Measurements from ENCODE around the gene PIN4.
"Not testable (repeated sequence)": the region's sequence is repeated elsewhere in the genome, so short reads cannot be mapped to it uniquely, and the experiment has no call there.

The PIN4 gene

DNA sequence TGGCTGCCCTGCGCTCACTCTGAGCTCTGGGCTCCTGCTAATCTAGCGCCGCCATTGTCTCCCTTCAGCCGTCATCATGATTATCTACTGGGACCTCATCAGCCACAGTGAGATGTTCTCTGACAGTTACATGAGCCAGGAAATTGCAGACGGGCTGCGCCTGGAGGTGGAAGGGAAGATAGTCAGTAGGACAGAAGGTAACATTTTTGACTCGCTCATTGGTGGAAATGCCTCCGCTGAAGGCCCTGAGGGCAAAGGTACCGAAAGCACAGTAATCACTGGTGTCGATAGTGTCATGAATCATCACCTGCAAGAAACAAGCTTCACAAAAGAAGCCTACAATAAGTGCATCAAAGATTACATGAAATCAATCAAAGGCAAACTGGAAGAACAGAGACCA is 21.8 kb upstream of the PIN4 start:
- ChIA-PET CTCF (no interaction called here), POLR2A (ENCODE audit: low non-redundant PET) (no interaction called here)
- no peak for DNase-seq (ENCODE audit: low spot score)
- no peak overlapping the region for H3K27ac ChIP-seq
- TF ChIP-seq, protein P1, sequence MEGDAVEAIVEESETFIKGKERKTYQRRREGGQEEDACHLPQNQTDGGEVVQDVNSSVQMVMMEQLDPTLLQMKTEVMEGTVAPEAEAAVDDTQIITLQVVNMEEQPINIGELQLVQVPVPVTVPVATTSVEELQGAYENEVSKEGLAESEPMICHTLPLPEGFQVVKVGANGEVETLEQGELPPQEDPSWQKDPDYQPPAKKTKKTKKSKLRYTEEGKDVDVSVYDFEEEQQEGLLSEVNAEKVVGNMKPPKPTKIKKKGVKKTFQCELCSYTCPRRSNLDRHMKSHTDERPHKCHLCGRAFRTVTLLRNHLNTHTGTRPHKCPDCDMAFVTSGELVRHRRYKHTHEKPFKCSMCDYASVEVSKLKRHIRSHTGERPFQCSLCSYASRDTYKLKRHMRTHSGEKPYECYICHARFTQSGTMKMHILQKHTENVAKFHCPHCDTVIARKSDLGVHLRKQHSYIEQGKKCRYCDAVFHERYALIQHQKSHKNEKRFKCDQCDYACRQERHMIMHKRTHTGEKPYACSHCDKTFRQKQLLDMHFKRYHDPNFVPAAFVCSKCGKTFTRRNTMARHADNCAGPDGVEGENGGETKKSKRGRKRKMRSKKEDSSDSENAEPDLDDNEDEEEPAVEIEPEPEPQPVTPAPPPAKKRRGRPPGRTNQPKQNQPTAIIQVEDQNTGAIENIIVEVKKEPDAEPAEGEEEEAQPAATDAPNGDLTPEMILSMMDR (conservative IDR thresholded peaks at IDR 0.05; ENCODE audit: low read depth), result no peak

DNA sequence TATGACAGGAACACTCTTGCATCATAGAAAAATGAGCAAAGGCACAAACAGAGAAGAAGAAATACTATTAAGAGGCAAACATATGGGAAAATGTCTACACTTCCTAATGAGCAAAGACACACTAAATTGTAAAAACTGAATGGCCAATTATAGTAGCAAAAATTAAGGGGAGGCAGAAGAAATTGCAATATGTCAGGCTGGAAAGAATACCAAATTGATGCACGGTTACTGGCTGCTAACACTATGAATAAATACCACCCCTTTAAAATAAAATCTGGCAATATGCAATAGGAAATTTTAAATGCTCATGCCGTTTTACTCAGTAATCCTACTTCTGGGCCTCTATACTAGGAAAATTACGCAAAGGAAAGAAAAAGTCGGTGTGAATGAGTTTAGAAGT is 16.0 kb upstream of the PIN4 start:
- DNase-seq (ENCODE audit: low spot score), result no peak
- CTCF ChIA-PET, result no interaction called here
- TF ChIP-seq, protein P1 (conservative IDR thresholded peaks at IDR 0.05; ENCODE audit: low read depth), result no peak
- H3K27ac ChIP-seq, result no peak overlapping the region
- POLR2A ChIA-PET (ENCODE audit: low non-redundant PET), result no interaction called here

DNA sequence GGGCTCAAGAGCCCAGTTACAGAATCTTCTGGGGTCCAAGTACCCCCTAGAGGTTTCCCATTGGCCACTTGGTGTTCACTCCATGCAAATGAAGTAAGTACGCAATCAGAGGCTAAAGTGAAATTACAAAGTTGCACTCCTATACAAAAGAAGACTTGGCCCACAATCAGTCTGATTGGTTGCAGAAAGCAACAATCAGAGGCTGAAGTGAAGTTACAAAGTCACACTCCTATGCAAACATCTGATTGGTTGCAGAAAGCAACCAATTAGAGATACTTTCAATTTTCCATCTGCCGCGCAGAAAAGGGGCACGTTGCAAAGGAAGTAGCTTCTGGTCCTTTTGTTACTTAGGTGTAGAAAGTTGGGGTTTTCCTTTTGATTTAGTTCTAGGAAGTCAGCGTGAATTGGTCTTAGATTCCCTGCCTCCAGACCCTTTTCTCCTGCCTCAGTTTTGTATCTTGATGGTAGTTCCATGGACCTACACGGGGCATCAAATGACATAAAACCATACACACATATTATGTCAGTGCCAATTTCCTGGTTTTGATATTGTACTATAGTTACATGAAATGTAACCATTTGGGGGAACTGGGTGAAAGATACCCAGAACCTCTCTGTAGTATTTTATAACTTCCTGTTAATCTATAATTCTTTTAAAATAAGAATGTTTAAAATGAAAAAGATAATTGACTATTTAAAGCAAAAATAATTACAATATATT is 12.4 kb upstream of the PIN4 start:
- ChIA-PET CTCF (no interaction called here), POLR2A (ENCODE audit: low non-redundant PET) (no interaction called here)
- H3K27ac ChIP-seq, result no peak overlapping the region
- TF ChIP-seq, protein P1 (conservative IDR thresholded peaks at IDR 0.05; ENCODE audit: low read depth), result no peak
- no peak for DNase-seq (ENCODE audit: low spot score)

DNA sequence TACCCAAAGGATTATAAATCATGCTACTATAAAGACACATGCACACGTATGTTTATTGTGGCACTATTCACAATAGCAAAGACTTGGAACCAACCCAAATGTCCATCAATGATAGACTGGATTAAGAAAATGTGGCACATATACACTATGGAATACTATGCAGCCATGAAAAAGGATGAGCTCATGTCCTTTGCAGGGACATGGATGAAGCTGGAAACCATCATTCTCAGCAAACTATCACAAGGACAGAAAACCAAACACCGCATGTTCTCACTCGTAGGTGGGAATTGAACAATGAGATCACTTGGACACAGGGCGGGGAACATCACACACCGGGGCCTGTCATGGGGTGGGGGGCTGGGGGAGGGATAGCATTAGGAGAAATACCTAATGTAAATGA is 5.3 kb upstream of the PIN4 start:
- DNase-seq (ENCODE audit: low spot score); POLR2A ChIA-PET (ENCODE audit: low non-redundant PET); H3K27ac ChIP-seq; CTCF ChIA-PET: not testable (repeated sequence)

DNA sequence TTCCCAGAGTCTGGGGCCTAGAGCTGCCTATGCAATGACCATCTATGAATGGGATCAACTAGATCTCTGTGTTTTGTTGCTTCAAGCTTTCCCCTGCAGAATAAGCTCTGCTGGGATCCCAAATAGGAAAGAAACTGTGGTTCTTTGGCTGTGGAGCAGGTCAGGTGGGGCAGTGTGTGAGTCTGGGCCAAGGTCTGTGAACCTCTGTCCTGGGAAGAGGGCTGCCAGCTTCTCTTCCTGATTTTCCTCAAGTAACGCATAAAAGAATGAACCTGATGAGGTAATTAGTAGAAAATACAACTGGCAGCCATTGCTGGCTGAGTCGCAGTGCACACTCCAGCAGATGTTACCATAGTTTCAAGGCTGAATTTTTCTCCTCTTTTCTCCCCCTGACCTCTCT is 4.6 kb upstream of the PIN4 start:
- no peak for DNase-seq (ENCODE audit: low spot score)
- H3K27ac ChIP-seq, result no peak overlapping the region
- TF ChIP-seq, protein P1 (conservative IDR thresholded peaks at IDR 0.05; ENCODE audit: low read depth), result no peak
- CTCF ChIA-PET, result interaction anchor here (1.1 kb wide), 1 partner anchor 51 kb away, joined by 3 read pairs; no protein-coding TSS in a partner anchor
- POLR2A ChIA-PET (ENCODE audit: low non-redundant PET), result no interaction called here

DNA sequence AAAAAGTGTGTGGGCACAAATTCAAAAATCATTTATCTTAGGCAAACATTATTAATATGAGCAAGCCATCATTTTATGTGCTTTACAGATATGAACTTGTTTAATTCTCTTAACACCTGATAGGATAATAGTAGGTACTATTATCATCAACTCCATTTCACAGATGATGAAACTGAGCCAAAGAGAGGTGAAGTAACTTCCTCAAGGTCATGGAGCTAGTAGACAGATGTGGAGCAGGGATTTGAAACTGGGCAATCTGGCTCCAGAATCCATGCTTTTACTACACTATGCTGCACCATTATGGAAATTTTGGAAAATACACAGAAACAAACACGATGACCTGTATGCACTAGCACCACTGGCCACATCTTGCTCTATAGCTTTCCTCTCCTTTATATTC is 1.0 kb upstream of the PIN4 start:
- no peak for DNase-seq (ENCODE audit: low spot score)
- POLR2A ChIA-PET (ENCODE audit: low non-redundant PET), result no interaction called here
- H3K27ac ChIP-seq, result no peak overlapping the region
- CTCF ChIA-PET, result no interaction called here
- TF ChIP-seq, protein P1 (conservative IDR thresholded peaks at IDR 0.05; ENCODE audit: low read depth), result no peak

DNA sequence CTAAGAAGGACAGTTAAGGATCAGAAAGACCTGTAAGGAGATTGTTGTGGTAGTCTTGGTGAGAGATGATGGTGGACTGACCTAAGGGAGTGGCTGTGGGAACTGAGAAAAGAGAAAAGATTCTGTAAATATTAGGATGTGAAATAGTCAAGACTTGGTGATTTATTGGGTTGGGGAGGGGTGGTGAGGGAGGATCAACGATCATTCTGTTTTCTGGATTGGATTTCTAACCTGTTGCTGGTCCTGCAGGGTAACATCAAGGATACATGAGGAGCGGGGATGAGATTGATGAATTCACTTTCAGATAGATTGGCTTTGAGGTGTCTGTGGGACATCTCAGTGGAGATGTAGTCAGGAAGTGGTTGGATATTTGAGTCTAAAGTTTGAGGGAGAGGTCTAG is 1.4 kb downstream of the PIN4 start:
- CTCF ChIA-PET, result no interaction called here
- POLR2A ChIA-PET (ENCODE audit: low non-redundant PET), result no interaction called here

More for the DNA sequence above, 1.4 kb downstream of the PIN4 start:
- DNase-seq (ENCODE audit: low spot score), result no peak
- TF ChIP-seq, protein P1 (conservative IDR thresholded peaks at IDR 0.05; ENCODE audit: low read depth), result no peak
- H3K27ac ChIP-seq, result no peak overlapping the region
